NCI-H2081 treated with DMSO at 0.1 percent for 48 hours (cell line): Measurements from ENCODE around the gene AK8.
"Not testable (repeated sequence)": the region's sequence is repeated elsewhere in the genome, so short reads cannot be mapped to it uniquely, and the experiment has no call there.

Experiments used
- DNase-seq: peaks from one replicate; lab custom pipeline; 2025; lab: John Stamatoyannopoulos, UW

The AK8 gene

DNA sequence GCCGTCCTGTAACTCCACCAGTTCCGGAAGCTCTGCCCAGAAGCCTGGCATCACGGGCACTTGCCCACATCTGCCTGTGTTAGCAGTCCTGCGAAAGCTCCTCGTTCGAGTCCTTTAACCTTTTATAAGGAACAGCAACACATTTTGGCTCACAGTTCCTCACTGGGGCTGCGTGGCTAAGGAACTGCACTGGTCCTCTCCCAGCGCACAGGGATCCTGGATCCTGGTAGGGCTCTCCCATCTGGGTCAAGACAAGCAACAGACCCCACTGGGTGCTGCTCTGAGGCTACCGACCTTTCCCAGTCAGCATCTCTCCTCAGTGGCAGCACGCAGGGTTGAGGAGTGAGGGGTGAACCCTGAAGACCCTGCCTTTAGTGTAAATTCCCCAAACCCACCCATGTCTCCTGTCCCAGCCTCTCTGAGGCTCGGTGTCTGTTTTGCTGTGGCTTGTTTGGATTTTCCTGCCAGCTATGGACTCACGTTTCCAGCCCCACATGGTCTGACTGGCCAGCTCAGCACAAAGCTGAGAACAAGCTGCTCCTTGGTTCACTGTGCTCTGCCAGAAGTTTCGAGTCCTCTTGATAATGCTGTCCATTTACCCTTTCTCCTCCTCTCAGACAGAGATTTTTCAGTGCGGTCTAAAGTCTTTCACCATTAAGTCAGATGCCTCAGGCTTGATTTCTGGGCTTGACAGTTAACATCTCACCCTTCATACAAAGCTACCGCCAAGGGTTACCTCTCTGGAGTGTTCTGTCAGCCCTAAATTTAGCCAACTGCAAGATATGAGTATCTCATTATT lies 80.0 kb downstream of the AK8 start:
- no peak for DNase-seq

DNA sequence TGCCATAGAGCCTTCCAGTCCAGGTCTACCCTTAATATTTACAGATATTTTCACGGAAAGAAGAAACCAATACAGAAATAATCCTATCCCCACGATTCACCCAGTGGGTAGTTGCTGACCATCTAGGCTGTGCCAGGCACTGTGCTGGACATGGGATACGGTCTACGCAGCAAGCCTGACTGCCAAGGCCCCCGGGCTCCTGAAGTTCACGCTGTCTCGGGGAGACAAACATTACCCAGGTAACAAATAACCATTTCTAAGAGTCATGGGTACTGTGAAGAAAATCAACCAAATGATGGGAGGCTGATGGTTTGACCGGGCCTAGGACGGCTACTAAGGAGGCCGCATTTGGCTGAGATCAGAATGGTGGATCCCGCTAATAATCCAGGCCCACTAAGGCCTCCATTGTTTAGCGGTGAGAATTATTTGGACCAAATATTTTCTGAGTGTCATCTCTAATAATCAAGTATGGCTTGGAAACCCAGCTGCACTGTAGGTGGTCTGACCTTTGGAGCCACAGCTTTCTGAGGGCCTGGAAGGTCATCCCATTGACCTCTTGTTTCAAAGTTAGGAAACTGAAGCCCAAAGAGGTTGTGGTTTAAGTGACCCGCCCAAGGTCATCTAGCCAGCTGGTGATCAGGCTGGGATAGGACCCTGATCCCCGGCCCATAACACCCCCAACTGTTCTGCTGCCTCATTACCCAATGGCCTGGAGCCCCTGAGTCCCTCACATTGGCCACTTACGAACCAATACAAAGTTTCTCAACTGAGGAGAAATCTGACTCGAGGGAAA lies 82.4 kb downstream of the AK8 start:
- DNase-seq, result no peak

DNA sequence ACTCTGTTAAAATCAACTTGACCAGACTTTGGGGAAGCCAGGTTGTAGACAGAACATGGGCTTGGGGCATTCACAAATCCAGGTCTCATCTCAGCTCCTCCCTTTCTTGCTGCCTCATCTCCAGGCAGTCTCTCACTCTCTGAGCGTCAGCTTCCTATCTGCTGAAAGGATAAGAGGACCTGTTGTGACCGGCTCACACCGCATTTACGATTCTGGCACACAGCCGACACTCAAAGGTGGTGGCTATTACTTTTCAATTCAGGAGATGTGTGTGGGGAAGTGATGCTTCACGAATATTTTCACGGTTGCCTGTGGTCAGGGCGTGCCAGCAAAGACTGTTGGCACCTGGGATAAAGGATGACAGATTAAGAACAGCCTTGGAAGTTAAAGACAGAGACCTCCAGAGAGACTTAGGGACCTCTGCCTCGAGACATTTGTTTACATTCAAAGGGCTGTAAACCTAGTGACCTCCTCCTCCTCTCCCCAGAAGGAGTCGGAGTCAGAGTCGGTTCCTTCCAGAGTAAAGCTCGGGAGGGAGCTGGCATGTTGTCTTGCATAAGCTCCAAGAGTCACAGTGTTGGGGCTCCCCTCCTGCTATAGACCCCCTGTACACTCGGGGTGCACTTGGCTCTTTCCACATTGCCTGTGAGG lies 83.2 kb downstream of the AK8 start:
- DNase-seq, result no peak

DNA sequence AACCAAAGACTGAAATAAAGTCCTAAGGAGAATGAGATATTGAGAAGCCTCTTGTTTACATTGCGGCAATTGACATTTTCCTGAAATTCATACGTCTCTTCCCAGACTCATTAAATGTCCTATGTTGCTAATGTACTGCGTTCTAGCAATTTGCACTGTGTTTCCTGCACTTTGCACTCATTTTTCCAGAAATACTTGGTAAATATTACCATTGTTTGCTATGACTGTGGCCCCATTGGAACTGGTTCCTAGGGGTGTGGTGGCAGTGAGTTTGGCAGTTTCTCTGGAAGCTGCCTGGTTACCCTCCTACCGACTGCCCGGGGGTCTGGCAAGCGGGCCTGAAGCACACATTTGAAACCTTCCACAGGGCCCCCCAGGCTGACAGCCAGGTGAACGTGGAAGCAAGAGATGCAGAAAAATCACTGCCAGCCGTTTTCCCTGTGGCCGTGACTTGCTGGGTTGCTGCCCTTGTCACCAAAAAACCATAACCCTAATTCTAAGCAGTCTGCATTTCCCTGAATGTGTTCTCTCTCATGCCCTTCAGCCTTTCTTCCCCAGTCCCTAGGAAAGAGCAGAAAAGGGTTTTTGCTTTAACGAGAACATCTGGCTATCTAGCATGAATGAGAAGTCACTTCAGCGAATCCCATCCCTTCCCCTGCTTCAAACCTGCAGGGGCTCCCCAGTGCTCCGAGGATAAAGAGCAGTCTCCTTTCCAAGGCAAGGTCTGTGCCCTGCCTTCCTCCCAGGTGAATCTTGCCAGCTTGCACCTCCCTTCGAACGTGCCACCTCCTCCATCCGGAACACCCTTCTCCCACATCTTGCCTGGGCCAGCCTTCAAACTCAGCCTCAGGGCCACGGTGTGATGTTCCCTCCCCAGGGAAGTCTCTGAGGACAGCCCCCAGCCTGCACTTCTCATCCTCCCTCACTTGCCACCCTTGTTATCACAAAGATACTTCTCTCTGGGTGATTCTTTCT lies 84.2 kb downstream of the AK8 start:
- DNase-seq, result no peak

DNA sequence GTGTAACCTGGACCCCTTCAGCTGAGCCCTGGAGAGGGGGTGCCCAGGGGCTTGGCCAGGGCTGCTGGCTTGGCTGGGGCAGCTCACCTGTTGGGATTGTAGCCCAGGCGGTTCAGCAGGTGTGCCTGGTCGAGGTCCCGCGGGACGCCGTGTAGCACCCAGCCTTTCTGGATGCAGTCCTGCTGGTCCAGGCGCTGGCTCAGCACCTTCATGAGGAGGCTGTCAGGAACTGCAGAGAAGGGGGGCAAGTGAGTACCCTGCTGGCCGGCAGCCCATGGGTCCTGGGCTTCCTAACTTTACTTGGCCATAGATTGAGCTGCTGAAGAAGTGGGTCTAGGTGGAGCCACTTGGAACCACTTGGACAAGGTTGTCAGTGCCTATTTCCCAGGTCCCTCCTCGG lies 85.5 kb downstream of the AK8 start:
- no peak for DNase-seq

DNA sequence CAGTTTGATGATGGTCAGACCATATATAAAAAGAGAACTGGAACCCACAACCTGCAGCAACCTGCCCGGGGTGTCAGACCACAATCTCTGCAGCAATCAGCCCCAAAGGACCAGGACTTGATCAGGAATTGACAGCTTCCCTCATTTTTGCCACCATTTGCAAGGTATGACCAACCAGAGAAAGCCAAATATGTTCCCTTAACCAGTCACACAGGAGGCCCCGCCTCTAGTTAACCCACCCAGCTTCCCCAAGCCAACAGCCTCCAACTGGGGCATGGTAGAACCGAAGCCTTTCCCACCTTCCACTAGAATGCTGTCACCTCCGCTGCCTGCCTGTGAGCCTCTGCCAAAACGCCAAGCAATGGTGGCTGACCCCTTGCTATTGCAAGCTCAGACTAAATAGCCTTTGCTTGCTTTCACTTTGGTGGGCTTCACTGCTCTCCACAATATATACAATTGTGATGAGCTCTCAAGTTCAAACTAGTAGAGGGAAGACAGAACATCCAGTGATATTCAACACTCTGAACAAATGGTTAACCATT lies 86.3 kb downstream of the AK8 start:
- no peak for DNase-seq

DNA sequence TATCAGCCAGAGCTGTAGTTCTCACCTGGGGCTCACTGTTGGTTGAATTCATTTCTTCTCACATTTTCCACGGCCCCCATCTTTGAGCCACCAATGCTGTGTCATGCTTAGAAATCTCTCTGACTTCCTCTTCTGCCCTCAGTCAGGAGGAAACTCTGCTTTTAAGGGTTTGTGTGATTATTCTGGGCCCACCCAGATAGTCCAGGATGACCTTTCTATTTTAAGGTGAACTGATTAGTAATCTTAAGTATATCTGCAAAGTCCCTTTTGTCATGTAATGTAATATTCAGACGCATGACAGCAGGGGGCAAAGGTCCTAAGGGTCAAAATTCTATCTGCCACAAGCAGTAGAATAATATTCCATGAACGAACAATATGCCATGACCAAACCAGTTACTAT lies 88.4 kb downstream of the AK8 start:
- DNase-seq, result no peak

DNA sequence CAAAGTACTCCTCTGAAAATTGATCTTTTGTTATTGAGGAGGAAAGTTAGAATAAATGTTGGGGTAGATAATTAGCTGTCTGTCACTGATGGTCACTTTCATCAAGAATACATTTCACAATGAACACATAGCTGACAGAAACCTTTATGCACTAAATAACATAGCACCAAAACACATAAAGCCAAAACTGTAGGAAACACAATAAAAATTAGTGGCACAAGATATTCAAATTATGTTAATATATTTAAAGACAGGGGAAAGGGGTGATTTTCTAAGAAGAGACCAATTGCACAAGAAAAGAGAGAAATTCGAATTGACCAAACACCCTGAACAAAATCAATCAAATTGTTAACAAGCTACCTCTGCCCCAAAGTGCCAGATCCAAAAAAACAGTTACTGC lies 89.7 kb downstream of the AK8 start:
- no peak for DNase-seq

DNA sequence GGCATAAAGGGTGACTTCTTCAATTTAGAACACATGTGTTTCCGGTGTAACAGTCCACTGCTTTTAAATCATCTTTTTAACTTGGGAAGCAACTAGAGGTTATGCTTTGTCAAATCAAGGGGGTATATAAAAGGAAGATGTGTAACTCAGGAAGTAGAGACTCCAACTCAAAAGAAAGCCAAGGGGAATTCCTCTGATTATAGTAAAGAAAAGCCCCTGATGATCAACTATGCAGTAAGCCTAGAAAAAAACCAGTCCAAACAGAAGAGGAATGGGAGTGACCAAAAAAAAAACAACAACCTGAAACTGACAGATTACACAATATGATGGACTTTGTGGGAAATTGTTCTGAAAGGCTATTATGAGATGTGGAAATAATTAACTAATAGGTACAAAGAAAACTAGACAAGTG lies 90.3 kb downstream of the AK8 start:
- no peak for DNase-seq

DNA sequence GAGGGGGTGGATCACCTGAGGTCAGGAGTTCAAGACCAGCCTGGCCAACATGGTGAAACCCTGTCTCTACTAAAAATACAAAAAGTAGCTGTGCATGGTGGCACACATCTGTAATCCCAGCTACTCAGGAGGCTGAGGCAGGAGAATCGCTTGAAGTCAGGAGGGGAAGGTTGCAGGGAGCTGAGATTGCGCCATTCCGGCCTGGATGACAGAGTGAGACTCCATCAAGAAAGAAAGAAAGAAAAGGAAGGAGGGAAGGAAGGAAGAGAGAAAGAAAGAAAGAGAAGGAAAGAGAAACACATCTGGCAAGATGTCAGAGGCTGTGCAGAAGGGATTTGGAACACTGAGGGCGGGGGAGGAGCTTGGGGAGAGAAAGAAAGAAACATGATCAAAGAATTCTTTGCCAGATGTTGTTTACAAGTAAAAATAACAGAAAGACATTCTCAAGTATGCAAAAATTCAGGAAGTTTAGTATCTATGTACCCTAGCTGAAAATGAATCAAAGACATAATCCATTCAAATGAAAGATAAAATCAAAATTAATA lies 93.7 kb downstream of the AK8 start:
- DNase-seq, result no peak

DNA sequence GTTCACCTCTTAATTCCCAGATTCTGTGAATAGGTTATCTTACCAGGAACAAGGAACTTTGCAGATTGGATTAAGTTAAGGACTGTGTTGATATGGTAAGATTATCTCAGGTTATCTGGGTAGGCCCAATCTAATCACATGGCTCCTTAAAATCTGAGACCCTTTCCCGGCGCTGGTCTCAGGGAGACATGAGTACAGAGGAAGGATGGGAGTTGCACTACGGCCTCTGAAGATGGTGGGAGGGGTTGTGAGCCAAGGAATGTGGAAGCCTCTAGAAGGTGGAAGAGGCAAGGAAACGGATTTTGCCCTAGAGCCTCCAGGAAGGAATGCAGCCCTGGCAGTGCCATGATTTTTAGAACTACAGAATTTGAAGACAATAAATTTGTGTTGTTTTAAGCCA lies 95.1 kb downstream of the AK8 start:
- DNase-seq, result no peak

DNA sequence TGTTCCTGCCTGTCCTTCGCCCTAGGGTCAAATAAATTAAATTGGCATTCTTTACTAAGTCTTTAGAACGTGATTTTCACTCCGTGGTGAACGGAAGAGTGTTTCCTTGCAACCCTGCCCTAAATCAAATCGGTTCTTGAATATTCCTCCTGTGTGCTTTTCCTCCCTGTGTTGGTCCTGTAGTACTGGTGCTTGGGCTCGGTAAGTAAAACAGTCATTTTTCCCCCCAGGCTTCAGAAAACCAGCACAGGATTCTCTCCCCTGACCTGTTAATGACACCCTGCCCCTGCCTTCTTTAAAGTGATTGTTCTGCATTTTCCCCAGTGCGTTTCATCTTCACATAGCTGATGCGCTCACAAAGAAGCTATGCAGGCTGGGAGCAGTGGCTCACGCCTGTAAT lies 96.0 kb downstream of the AK8 start:
- DNase-seq, result no peak

DNA sequence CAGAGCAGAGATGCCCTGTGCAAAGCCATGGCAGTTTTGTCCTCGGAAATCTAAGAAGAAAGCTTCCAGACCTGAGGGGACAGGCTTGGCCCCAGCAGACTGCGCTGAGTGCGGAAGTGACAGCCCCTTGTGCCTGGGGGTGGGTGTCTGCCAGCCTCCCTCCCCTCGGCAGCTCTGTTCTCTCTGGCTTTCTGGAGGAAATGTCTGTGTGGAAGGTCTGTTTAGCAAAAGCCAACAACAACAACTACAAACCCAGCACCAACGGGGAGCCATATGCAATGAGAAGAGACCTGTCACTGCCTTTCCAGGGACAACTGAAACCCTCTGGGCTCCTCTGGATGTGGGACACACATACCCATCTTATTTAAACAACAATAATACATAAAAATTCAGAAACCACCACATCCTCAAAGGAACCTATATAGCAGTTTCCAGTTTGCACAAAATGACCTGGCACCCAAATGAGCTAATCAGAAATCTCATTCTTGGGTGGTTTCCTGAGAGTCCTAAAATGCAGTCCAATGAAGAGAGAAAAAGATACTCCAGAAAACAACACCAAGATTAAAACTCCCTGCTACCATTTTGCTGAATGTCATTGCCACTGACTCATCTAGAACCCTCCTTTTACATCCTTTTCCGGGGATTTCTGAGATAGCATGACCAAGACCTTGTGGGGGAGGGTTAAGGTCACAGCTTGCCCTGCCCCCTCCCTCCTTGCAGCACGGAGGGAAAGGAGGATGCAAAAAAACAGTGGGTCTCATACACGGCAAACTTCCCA lies 97.7 kb downstream of the AK8 start:
- DNase-seq, result no peak

DNA sequence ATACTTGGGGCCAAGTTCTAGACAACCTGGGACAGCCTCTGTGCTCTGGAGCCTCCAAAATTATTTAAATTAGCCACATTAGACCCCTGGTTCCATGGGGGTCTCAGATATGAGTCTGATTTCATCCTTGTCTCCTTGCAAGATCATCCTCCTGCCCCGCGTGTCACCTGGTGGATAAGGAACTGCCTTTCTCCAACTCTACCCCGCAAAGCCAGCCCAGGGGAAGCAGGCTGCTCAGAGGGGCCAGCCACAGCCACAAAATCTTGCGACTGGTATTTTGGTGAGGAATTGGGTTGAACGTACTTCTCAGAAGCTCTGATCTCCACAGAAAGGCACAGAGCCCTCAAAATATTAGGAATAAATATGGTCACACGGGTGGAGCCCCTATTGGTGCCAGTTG lies 101.2 kb downstream of the AK8 start:
- DNase-seq, result no peak

DNA sequence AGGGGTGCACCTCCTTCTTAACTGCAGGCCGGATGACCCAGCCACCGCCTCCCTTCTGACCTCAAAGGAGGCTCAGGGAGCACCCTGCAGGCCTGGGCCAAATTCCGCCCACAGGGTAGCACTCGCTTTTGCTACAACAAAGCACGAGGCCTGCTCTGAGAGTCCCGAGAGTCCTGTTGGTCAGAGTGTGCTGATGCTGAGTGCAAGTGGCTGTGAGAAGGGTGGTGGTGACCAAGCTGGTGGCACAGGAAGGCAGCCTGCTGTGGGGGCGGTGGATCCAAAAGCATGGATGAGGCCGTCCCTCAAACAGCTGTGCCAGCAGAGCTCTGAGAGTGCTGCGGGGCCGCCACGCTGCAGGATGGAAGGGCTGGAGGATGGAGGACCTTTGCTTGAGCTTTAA lies 101.8 kb downstream of the AK8 start:
- no peak for DNase-seq

DNA sequence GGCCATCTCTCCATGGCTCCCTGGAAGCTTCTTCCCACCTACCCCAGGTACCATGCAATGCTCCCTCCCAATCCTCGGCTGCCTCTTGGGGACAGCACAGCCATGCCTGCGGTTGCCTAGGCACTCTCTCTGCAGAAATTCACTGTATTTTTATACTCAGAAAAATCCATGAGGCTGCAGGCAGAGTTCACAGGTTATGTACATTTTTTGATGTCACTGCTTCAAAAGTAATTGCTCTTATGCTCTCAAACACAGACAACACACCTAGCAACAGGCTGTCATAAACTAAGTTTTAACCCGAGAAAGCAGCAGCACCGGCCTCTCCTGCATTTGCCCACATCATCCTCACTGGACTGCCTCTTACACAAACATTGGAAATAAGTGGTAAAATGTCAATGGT lies 102.4 kb downstream of the AK8 start:
- DNase-seq, result no peak

DNA sequence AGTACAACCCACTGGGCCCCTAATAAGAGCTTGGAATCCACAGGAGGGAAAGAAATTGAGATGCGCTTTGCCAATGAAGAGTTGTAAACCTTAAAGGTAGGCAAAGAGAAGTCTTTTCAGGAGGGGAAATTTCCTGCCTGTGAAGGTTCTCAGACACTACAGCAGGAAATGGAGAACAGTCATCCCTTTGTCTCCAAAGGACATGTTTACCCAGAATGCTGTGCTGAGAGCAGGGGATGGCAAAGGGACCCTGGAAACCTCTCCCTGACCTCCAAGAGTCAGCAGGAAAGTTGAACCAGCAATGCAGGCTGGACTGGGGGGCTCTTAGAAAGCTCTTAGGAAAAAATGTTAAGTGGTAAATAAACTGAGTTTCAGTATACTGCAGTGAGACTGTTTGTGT lies 103.2 kb downstream of the AK8 start:
- no peak for DNase-seq

DNA sequence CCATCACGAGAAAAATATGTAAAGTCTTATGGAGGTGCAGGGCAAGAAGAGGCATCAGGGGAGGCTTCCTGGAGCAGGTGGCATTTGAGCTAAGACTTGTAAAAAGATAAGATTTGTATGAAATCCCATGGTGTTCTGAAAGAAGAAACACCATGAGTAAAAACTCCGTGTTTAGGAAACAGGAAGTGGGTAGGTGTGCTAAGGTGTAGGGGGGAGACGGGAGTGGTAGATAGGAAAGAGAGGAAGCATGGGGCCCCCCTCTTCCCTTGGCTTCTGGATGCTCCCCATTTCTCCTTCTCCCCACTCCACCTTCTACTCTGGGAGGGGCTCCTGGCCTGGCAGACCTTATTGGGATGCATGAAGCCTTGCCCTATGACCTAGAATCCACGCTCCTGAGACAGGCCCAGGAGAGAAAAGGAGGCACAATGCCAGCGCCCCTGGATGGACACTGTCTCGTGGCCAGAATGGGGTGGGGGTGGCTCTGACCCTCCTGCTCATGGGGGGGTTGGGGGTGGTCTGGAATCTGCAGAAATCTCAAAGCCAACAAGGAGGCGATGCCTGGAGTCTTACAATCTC lies 104.2 kb downstream of the AK8 start:
- DNase-seq, result no peak

DNA sequence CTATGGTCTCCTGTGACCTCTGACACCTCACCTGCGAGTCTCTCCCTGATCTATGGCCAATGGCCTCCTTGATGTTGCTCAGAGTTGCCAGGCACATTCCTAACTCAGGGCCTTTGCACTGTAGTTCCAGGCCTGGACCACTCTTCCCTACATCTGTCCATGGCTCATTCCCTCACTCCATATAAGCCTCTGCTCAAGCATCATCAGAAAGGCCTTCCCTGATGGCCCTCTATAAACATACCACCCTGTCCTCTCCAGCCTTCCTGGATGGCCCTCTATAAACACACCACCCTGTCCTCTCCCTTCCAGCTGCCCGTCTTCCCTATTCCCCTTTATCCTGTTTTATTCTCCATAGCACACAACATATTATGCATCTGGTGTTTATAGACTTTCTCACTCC lies 105.0 kb downstream of the AK8 start:
- DNase-seq, result no peak

DNA sequence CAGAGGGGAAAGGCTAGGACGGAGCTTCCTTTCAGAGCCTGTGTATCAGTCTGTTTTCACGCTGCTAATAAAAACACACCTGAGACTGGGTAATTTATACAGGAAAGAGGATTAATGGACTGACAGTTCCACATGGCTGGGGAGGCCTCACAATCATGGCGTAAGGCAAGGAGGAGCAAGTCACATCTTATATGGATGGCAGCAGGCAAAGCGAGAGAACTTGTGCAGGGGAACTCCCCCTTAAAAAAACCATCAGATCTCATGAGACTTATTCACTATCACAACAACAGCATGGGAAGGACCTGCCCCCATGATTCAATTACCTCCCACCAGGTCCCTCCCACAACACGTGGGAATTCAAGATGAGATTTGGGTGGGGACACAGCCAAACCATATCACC lies 106.3 kb downstream of the AK8 start:
- not testable (repeated sequence) for DNase-seq
